ENCODE measurements around the gene TNFRSF25.
"Not testable (repeated sequence)": the region's sequence is repeated elsewhere in the genome, so short reads cannot be mapped to it uniquely, and the experiment has no call there.

TNFRSF25 gene

DNA sequence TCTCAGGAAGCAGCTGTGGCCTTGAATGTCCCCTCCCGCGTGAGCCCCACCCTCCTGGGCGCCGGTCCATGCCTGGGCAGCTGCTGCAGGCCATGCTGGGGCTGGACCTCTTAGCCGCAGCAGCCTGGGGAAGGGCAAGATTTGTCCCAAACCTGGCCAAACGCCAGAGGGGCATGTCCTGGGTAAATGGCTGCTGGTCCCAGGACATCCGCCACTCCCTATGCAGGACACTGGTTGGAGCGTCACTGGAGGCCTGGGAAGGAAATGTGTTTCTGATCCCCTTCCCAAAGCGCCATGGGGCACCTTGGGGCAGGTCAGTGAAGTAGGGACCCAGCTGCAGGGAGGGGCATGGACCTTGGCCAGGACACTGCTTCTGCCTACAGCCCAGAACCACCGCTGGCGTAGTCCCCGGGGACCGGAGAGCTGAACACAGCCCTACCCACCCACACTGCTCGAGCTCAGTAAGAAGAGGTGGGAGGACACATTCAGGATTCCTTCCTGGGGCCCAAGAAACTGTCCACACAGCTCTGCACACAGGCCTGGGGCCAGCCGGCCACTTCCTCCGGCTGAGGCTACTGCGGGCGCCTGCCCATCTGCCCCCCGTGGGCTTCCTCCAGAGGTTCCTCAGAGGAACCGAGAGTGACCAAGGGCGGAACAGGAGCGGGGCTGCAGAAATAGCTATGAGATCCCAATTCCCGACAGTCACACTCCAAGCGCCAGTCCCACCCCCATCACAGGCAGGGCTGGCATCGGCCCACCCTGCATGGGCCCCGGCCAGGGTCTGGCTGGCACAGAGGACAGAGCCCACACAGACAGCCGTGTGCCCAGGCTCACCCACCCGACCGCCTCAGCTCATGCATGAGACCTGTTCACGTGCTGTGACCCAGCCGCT is 36.3 kb upstream of the TNFRSF25 start:
- DNase-seq (ENCODE audit: low read depth, low spot score): no peak

- no peak for DNase-seq (ENCODE audit: low read depth, low spot score)
Observed at GRCh38 chr1:6501279-6501813, 35.4 kb upstream of the TNFRSF25 start.

- no peak for DNase-seq (ENCODE audit: low read depth, low spot score)
Observed at GRCh38 chr1:6500544-6501278, 34.7 kb upstream of the TNFRSF25 start.

- no peak for DNase-seq (ENCODE audit: low read depth, low spot score)
Observed at GRCh38 chr1:6499296-6499695, 33.3 kb upstream of the TNFRSF25 start.

DNA sequence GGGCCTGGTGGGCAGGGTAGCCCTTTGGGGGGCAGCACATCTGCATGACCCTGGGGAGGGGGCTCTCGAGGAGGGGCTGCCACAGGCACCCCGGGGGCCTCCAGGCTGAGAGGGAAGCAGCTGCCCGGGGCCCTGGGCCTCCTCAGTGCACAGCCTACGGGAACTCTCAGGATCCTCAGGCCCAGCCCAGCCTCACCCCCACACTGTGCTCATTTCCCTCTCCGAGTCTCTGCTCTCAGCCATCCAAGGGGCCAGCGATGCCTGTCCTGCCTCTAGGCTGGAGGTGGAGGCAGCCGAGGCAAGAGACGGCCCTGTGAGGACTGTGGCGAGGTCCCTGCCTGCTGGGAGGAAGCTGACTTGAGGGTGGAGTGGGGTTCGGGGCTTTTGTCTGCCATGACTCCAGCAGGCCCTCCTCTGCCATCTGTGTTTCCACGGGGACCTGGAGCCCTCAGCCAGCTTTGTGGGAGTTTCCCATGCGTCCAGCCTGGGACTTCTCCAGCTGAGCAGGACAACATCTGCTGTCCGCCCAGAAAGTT is 32.7 kb upstream of the TNFRSF25 start:
- DNase-seq (ENCODE audit: low read depth, low spot score): no peak

- no peak for DNase-seq (ENCODE audit: low read depth, low spot score)
Observed at GRCh38 chr1:6497867-6498575, 32.0 kb upstream of the TNFRSF25 start.

DNA sequence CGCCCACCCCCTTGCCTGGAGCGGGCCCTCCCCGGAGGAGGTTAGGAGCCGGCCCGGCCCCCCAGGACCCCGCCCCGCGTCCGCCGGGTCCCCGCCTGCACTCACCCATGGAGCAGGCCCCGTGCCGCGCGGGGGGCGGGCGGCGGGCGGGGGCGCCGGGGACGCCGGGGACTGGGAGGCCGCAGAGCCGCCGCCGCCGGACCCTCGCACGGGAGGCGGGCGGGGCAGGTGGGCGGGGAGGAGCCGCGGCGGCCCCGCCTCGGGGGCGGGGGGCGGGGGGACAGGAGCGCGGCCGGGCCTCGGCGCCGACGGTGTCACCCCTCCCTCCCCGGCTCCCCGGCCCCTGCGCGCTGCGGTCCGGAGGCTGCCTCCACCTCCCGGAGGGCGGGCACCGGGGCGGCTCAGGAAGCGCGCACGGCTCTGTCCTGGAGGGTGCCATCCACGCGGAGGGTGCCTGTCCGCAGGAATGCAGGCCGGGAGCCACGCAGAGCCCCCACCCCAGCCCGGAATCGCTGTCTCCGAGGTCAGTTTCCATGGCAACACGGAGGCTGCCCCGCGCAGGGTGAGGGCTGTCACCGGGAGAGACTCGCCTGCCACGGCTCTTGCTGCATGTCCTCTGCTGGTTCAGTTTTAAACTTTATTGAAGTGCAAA is 31.4 kb upstream of the TNFRSF25 start:
- peak; percentile 69 for DNase-seq (ENCODE audit: low read depth, low spot score)

DNA sequence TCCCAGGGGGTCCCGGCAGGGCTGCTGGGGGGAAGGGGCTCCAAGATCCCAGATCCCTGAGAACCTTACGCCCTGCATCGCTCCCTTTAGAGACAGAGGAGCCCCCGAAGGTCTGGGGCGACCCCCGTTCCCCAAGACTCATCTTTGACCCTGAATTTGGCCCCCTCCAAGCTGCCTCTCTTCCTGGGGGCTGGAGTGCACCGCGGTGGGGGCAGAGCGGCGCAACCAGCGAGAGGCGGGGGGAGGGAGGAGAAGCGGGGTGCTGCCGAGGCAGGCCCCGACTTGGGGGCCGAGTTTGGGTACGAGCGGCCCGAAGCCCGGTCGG is 30.9 kb upstream of the TNFRSF25 start:
- DNase-seq (ENCODE audit: low read depth, low spot score): no peak

GRCh38 chr1:6496365-6496721 is 30.4 kb upstream of the TNFRSF25 start:
- peak; percentile 29 for DNase-seq (ENCODE audit: low read depth, low spot score)

GRCh38 chr1:6495540-6496364 is 29.8 kb upstream of the TNFRSF25 start:
- DNase-seq (ENCODE audit: low read depth, low spot score): peak; percentile 62

- no peak for DNase-seq (ENCODE audit: low read depth, low spot score)
Observed at GRCh38 chr1:6495041-6495441, 29.1 kb upstream of the TNFRSF25 start.

- no peak for DNase-seq (ENCODE audit: low read depth, low spot score)
Observed at GRCh38 chr1:6494627-6495026, 28.7 kb upstream of the TNFRSF25 start.

GRCh38 chr1:6493834-6494223 is 27.9 kb upstream of the TNFRSF25 start:
- not testable (repeated sequence) for DNase-seq (ENCODE audit: low read depth, low spot score)

GRCh38 chr1:6491966-6492365 is 26.0 kb upstream of the TNFRSF25 start:
- DNase-seq (ENCODE audit: low read depth, low spot score): no peak

- peak; percentile 49 for DNase-seq (ENCODE audit: low read depth, low spot score)
Observed at GRCh38 chr1:6491480-6491962, 25.5 kb upstream of the TNFRSF25 start, which contains the start of gene PLEKHG5. Gene PLEKHG5 (minus strand): TSS chr1:6491667. CDS start chr1:6477571, 14,096 bp downstream.

- DNase-seq (ENCODE audit: low read depth, low spot score): no peak
Observed at GRCh38 chr1:6491081-6491449, 25.1 kb upstream of the TNFRSF25 start.

DNA sequence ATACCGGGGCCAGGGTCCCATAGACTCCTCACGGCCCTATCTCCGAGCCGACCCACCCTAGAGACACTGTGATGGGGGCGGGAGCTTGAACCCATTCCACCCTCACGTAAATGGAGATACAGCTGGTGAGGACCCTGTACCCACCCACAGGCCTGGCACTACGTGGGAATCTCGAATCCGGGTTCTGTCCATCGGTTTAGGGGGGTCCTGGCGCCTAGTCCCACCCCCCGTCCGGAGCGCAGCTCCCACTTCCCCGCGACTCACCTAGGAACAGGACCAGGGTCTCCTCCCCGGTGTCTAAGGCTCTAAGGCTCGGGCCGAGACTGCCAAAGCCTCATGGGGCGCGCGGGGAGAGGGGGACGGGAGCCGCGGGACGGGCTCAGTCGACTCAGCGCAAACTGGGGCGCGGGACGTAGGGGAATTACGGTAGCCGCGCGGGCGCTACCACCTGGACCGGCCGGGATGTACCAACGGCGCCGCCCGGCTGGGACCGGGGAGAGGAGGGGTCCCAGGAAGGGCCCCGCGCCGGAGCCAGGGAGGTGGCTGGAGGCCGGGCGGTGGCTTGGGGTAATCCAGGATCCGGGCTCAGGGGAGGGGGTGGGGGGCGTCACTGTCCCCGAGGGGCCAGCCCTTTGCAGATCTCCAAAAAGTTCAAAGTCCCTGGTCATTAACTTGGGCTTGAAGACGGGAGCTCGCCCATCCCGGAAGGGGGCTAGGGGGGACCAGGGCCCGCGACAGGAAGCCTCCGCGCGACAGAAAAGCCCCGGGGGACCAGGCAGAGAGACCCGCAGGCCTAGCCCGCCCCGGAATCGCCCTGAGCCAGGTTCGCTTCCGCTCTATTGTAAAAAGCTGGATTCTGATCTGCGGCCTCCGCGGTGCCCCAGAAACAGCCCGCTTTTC is 24.5 kb upstream of the TNFRSF25 start:
- peak; percentile 81 for DNase-seq (ENCODE audit: low read depth, low spot score)

GRCh38 chr1:6489799-6490180 is 23.8 kb upstream of the TNFRSF25 start:
- peak; percentile 84 for DNase-seq (ENCODE audit: low read depth, low spot score)

GRCh38 chr1:6489383-6489765 is 23.4 kb upstream of the TNFRSF25 start:
- DNase-seq (ENCODE audit: low read depth, low spot score): no peak

All from ELF-1 (cell line).